Measurements from ENCODE around the gene AKIRIN2.

Gene AKIRIN2

DNA sequence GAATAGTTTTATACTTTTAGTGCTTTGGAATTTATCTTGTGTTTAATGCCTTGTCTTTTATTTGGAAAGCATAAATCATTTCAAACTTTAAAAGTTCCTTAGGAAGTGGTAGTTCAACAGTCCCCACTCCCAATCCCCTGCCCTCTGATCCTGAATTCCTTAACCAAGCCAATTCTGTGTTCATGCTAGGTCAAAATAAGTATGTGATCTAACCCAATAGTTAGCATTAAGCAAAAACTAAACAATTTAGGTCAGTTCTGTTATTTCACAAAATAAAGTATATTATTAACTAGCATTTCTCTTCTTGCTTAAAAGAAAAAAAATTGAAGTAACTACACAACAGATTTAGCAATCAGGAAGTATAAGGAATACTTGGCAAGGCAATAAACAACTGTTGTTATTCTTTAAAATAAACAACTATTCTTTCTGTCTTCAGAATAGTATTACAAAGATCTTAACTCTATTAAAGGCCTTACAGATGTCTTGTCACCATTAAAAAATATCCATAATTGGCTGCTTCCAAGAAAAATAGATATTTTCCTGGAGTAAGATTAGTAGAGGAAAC is 37.0 kb downstream of the AKIRIN2 start:
- Histone ChIP-seq H3K4me1 (ENCODE audit: control insufficient read depth, insufficient read depth, low read length) (no peaks in the 10 kb centered on the region), H3K9ac (ENCODE audit: low read length) (no peak overlapping the region), H3K36me3 (ENCODE audit: control insufficient read depth, insufficient read depth, low read length) (peaks cover 71% of the 10 kb centered on the region), H3K27me3 (ENCODE audit: control insufficient read depth, insufficient read depth, low read length) (no peaks in the 10 kb centered on the region), H3K27ac (ENCODE audit: low read depth, low read length) (no peak overlapping the region), H3K4me3 (ENCODE audit: low read depth, low read length) (no peak overlapping the region), H3K9me3 (ENCODE audit: control insufficient read depth, insufficient read depth, low read depth, low read length) (no peaks in the 10 kb centered on the region)

DNA sequence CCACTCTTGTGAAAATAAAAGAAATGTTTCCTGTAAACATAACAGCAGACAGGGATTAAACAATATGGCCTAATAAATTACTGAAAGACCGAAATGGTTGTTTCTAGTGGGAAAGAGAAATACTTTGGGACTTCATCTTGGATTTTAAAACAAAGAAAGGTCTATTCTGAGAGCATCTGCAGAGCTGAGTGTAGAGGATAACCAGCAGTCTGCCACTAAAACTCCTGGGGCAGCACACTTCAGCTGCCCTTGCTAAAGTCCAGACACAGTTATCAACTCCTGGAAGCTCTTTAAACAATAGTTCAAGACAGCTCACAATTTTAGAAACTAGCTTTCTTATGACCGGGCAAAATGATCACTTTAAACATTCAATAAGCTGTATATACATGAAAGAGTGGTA is 38.6 kb downstream of the AKIRIN2 start:
- Histone ChIP-seq H3K36me3 (ENCODE audit: control insufficient read depth, insufficient read depth, low read length) (peaks cover 75% of the 10 kb centered on the region), H3K27ac (ENCODE audit: low read depth, low read length) (no peak overlapping the region), H3K9me3 (ENCODE audit: control insufficient read depth, insufficient read depth, low read depth, low read length) (no peaks in the 10 kb centered on the region), H3K27me3 (ENCODE audit: control insufficient read depth, insufficient read depth, low read length) (no peaks in the 10 kb centered on the region), H3K4me1 (ENCODE audit: control insufficient read depth, insufficient read depth, low read length) (no peaks in the 10 kb centered on the region), H3K4me3 (ENCODE audit: low read depth, low read length) (no peak overlapping the region), H3K9ac (ENCODE audit: low read length) (no peak overlapping the region)

DNA sequence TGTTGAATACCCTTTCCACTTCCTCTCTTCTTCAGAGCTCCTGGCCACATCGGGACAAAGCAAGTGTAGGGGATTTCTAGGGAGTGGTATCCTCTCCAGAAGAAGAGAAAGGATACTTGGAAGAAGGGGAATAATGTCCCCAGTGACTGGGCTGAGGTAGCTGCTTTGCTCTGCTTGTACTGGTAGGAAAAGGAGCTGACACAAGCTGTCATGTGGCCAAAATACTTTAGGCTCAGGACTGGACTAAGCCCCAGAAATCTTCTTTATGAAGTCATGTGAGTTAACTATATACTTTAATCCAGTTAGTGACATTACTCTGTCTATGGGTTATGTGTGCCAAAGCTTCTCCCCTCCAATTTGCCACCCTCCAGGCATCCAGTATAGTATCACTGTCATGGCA is 40.5 kb downstream of the AKIRIN2 start:
- H3K9ac ChIP-seq (ENCODE audit: low read length): no peak overlapping the region
- peaks cover 72% of the 10 kb centered on the region for H3K36me3 ChIP-seq (ENCODE audit: control insufficient read depth, insufficient read depth, low read length)
- H3K27me3 ChIP-seq (ENCODE audit: control insufficient read depth, insufficient read depth, low read length): no peaks in the 10 kb centered on the region
- H3K27ac ChIP-seq (ENCODE audit: low read depth, low read length): no peak overlapping the region
- no peaks in the 10 kb centered on the region for H3K9me3 ChIP-seq (ENCODE audit: control insufficient read depth, insufficient read depth, low read depth, low read length)
- H3K4me3 ChIP-seq (ENCODE audit: low read depth, low read length): no peak overlapping the region
- no peaks in the 10 kb centered on the region for H3K4me1 ChIP-seq (ENCODE audit: control insufficient read depth, insufficient read depth, low read length)

DNA sequence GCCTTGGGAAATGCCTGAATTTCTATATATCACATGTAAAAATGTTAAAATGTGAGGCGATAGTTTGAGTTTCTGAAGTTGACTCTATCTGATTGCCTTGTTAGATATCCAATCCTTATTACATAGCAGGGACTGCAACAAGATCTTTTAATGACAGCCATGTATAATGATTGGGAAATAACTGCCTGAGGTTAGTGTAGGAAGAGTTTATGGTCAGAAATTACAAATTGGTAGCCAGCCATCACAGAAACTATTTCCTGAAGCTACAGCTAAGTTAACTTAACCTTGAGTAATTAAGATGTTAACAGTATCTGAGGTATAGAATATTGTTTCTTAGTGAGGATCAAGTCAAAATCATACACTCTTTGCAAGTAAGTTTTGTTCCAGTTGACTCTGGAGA is 41.0 kb downstream of the AKIRIN2 start:
- Histone ChIP-seq H3K27me3 (ENCODE audit: control insufficient read depth, insufficient read depth, low read length) (no peaks in the 10 kb centered on the region), H3K9me3 (ENCODE audit: control insufficient read depth, insufficient read depth, low read depth, low read length) (no peaks in the 10 kb centered on the region), H3K36me3 (ENCODE audit: control insufficient read depth, insufficient read depth, low read length) (peaks cover 73% of the 10 kb centered on the region), H3K4me3 (ENCODE audit: low read depth, low read length) (no peak overlapping the region), H3K4me1 (ENCODE audit: control insufficient read depth, insufficient read depth, low read length) (no peaks in the 10 kb centered on the region), H3K9ac (ENCODE audit: low read length) (no peak overlapping the region), H3K27ac (ENCODE audit: low read depth, low read length) (no peak overlapping the region)

DNA sequence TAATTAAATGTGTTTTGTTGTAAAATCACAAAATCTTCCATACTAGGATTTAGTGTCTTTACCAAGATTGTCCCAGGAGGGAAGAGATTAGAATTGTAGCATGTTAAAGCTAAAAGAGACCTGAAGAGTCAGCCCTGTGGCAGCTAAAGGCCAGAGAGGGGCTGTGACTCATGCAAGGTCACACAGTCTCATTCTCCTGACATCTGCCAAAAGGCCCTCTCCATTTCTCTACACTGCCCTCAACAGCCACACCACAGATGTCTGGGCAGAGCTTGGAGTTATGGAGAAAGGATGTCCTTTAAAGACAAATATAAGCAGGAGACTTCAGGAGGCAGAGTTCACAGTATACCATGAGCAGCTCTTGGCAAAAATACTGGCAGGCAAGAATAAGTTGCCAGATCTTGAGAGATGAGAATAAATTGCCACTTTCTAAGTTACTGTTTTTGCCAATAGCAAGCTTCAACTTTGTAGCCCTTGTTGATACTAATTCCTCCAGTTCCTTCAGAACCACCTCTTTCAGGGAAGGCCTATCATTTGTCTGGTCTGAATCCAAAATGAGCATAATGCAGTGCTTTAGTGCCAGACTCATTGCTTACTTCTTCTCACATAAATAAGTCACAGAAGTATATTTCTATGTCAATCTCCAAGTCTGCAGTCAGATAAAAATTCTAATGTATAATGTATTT is 41.7 kb downstream of the AKIRIN2 start:
- Histone ChIP-seq H3K9me3 (ENCODE audit: control insufficient read depth, insufficient read depth, low read depth, low read length) (no peaks in the 10 kb centered on the region), H3K36me3 (ENCODE audit: control insufficient read depth, insufficient read depth, low read length) (peaks cover 73% of the 10 kb centered on the region), H3K4me1 (ENCODE audit: control insufficient read depth, insufficient read depth, low read length) (no peaks in the 10 kb centered on the region), H3K27me3 (ENCODE audit: control insufficient read depth, insufficient read depth, low read length) (no peaks in the 10 kb centered on the region), H3K4me3 (ENCODE audit: low read depth, low read length) (no peak overlapping the region), H3K27ac (ENCODE audit: low read depth, low read length) (no peak overlapping the region), H3K9ac (ENCODE audit: low read length) (no peak overlapping the region)

DNA sequence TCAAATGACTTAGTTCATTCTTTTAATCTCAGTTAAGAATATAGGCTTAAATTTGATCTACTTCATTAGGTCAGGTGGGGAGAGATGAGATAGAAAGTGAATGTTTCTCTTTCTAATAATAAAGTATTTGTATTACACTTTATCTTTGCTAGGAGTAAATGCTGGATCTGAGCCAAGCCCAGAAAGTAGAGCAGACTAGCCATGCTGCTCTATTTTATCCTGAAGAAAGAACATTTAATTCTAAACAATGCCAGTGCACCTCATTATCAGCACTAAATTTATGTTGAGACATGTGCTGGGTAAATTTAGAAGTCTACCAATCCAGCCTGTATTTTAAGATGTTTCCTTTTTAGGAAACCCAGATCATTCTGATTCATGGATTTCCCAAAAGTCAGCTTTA is 43.5 kb downstream of the AKIRIN2 start:
- no peaks in the 10 kb centered on the region for H3K27me3 ChIP-seq (ENCODE audit: control insufficient read depth, insufficient read depth, low read length)
- H3K9me3 ChIP-seq (ENCODE audit: control insufficient read depth, insufficient read depth, low read depth, low read length): no peaks in the 10 kb centered on the region
- no peak overlapping the region for H3K4me3 ChIP-seq (ENCODE audit: low read depth, low read length)
- H3K9ac ChIP-seq (ENCODE audit: low read length): no peak overlapping the region
- peaks cover 9% of the 10 kb centered on the region for H3K4me1 ChIP-seq (ENCODE audit: control insufficient read depth, insufficient read depth, low read length)
- H3K36me3 ChIP-seq (ENCODE audit: control insufficient read depth, insufficient read depth, low read length): peaks cover 64% of the 10 kb centered on the region
- no peak overlapping the region for H3K27ac ChIP-seq (ENCODE audit: low read depth, low read length)

DNA sequence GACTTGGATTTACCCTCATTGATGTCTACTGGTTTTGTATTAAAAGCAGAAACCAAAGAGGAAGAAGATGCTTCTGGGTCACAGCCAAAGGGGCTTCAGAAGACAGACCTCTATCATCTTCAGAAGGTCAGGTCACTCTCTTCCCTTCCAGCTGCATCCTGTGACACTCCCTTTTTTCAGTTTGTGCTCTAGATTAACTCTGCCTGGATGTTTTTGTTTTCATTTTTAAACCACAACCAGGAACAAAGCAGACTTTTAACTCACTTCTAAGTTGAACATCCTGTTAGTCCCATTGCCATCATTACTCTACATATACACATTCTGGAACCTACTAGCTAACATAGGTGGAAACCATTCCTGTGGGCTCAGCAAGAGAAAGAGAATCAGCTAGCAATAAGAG is 45.2 kb downstream of the AKIRIN2 start:
- H3K9ac ChIP-seq (ENCODE audit: low read length): no peak overlapping the region
- H3K9me3 ChIP-seq (ENCODE audit: control insufficient read depth, insufficient read depth, low read depth, low read length): no peaks in the 10 kb centered on the region
- no peak overlapping the region for H3K4me3 ChIP-seq (ENCODE audit: low read depth, low read length)
- H3K36me3 ChIP-seq (ENCODE audit: control insufficient read depth, insufficient read depth, low read length): peaks cover 61% of the 10 kb centered on the region
- H3K27ac ChIP-seq (ENCODE audit: low read depth, low read length): no peak overlapping the region
- no peaks in the 10 kb centered on the region for H3K27me3 ChIP-seq (ENCODE audit: control insufficient read depth, insufficient read depth, low read length)
- peaks cover 22% of the 10 kb centered on the region for H3K4me1 ChIP-seq (ENCODE audit: control insufficient read depth, insufficient read depth, low read length)

DNA sequence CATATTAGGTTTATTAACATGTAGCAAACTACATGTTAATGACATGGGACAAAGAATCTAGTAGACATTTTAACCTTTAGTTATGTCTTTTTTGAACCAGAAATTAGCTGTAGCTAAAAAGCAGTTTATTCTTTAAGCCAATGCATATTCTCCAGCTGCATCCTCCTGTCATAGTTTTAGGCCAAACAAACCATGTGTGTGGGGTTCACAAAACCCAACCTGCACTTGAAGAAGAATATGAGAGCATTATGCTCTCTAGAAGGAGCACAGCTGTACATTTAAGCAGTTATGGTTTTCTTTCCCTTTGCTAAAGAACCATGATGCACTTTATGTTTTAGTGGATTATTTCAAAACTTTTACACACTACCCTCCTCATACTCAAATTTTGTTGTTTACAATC is 46.2 kb downstream of the AKIRIN2 start:
- no peaks in the 10 kb centered on the region for H3K9me3 ChIP-seq (ENCODE audit: control insufficient read depth, insufficient read depth, low read depth, low read length)
- H3K27ac ChIP-seq (ENCODE audit: low read depth, low read length): no peak overlapping the region
- H3K4me3 ChIP-seq (ENCODE audit: low read depth, low read length): no peak overlapping the region
- H3K27me3 ChIP-seq (ENCODE audit: control insufficient read depth, insufficient read depth, low read length): no peaks in the 10 kb centered on the region
- no peak overlapping the region for H3K9ac ChIP-seq (ENCODE audit: low read length)
- H3K4me1 ChIP-seq (ENCODE audit: control insufficient read depth, insufficient read depth, low read length): peaks cover 22% of the 10 kb centered on the region
- peaks cover 52% of the 10 kb centered on the region for H3K36me3 ChIP-seq (ENCODE audit: control insufficient read depth, insufficient read depth, low read length)

DNA sequence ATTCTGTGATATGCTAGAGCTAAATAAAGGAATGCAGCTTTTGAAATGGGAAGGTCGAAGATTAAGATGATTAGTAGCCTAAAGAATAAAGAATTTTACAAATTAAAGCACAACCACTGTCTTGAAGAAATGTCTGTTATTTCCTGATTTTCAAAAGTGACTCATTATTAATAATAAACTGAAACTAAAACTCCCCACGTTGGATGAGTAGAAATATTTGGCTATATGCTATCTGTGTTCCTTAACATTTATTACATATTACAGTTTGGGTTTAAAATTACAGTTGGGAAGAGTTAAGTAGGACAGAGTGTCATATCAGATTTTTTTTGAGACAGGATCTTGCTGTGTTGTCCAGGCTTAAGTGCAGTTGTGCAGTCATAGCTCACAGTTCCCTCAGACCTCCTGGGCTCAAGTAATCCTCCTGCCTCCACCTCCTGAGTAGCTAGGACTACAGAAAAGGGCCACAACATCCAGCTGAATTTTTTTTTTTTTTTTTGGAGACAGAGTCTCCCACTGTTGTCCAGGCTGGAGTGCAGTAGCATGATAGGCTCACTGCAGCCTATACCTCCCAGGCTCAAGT is 47.1 kb downstream of the AKIRIN2 start:
- H3K4me1 ChIP-seq (ENCODE audit: control insufficient read depth, insufficient read depth, low read length): peaks cover 22% of the 10 kb centered on the region
- H3K9ac ChIP-seq (ENCODE audit: low read length): no peak overlapping the region
- H3K27me3 ChIP-seq (ENCODE audit: control insufficient read depth, insufficient read depth, low read length): no peaks in the 10 kb centered on the region
- H3K27ac ChIP-seq (ENCODE audit: low read depth, low read length): no peak overlapping the region
- peaks cover 44% of the 10 kb centered on the region for H3K36me3 ChIP-seq (ENCODE audit: control insufficient read depth, insufficient read depth, low read length)
- H3K4me3 ChIP-seq (ENCODE audit: low read depth, low read length): no peak overlapping the region
- H3K9me3 ChIP-seq (ENCODE audit: control insufficient read depth, insufficient read depth, low read depth, low read length): no peaks in the 10 kb centered on the region

DNA sequence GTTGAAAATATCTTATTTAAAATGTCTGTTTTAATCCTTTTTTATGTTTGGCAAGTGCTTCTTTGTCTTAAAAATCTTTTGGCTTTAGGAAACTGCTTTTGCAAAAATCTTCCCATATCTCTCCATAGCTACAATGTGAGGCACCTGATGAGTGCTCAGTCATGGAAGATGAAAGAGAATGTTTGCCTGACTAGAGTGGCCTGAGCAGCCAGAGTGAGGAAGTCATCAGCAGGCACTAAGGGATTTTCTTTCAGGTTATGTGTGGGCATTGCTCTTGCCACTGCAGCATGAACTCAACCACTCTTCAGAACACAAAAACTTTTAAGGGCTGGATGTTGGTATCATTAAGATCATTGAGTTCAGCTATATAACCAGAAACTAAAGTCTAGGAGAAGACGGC is 47.9 kb downstream of the AKIRIN2 start:
- Histone ChIP-seq H3K9me3 (ENCODE audit: control insufficient read depth, insufficient read depth, low read depth, low read length) (no peaks in the 10 kb centered on the region), H3K9ac (ENCODE audit: low read length) (no peak overlapping the region), H3K36me3 (ENCODE audit: control insufficient read depth, insufficient read depth, low read length) (peaks cover 36% of the 10 kb centered on the region), H3K27me3 (ENCODE audit: control insufficient read depth, insufficient read depth, low read length) (no peaks in the 10 kb centered on the region), H3K27ac (ENCODE audit: low read depth, low read length) (peak overlapping the region; percentile 75), H3K4me3 (ENCODE audit: low read depth, low read length) (no peak overlapping the region), H3K4me1 (ENCODE audit: control insufficient read depth, insufficient read depth, low read length) (peaks cover 22% of the 10 kb centered on the region)

DNA sequence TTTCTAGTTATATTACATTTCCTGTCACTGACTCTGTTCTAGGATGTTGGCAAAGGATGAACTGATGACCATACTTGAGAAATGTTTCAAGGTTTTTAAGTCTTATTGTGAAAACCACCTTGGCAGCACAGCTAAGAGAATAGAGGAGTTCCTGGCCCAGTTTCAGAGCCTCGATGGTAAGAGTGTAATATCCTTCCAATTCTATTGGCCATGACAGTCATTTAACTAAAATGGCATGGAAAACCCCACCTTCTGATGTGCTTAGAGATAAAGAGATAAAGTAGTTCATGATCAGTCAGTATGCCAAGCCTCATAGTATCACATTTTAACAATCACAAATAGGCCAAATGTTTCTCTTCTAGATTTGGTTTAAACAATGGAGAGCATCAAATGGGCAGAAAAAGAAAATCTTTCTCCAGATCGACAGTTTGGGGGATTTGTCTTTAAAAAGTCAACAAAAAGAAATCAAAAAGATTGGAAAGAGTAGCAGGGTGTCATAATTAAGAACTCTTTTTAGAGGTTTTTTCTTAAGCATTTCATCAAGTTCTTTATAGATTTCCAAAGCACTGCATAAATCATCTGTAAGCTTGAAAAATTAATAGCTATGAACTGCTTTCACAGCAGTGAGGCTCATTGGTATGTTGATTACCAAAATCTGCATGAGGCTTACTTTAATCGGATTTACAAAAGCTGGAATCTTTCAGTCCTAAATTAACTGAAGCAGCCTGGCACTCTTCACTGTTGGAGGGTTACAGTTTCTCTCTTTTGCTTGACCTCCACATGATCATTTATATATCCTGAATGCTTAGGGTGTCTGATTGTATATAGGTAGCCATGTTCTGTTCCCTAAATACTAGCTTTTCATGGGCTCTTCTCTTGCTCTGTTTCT is 48.7 kb downstream of the AKIRIN2 start:
- Histone ChIP-seq H3K36me3 (ENCODE audit: control insufficient read depth, insufficient read depth, low read length) (peaks cover 38% of the 10 kb centered on the region), H3K27me3 (ENCODE audit: control insufficient read depth, insufficient read depth, low read length) (no peaks in the 10 kb centered on the region), H3K9ac (ENCODE audit: low read length) (no peak overlapping the region), H3K4me3 (ENCODE audit: low read depth, low read length) (no peak overlapping the region), H3K9me3 (ENCODE audit: control insufficient read depth, insufficient read depth, low read depth, low read length) (no peaks in the 10 kb centered on the region), H3K4me1 (ENCODE audit: control insufficient read depth, insufficient read depth, low read length) (peaks cover 22% of the 10 kb centered on the region), H3K27ac (ENCODE audit: low read depth, low read length) (peak overlapping the region; percentile 75)
